C1 segment of cervical spinal cord (tissue), 14 donors: ENCODE results near the gene PABPN1.

Experiments
- DNase-seq, 14 donors: peaks; one replicate each; lab custom pipeline; 2025; lab: John Stamatoyannopoulos, UW

PABPN1 gene

GRCh38 chr14:23326491-23327332, 5.5 kb downstream of the PABPN1 start:
- no peak for DNase-seq

GRCh38 chr14:23327947-23328744, 6.9 kb downstream of the PABPN1 start:
- DNase-seq, result peak in 8 of 14 donors; percentile 19 to 61 (median 44)

GRCh38 chr14:23335623-23336022, 14.4 kb downstream of the PABPN1 start:
- DNase-seq, result no peak

- no peak for DNase-seq
Measured at GRCh38 chr14:23339506-23340268, 18.4 kb downstream of the PABPN1 start.

DNA sequence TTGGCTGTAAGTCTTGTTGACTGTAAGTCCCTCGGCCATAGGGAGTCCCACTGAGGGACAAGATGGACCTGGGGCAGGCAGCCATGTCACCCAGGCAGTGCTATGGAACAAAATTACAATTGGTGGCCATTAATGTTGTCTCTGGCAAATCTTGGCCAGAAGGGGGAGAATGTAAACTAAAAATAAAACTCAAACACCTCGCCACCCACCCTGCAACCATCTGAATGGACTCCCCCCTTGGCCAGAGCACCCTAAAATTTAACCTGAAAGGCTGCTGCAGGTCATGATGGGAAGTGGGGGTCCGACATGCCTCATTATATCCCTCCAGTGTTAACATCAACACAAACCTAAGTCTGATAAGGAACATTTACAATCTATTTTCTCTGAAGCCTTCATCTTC, 23.2 kb downstream of the PABPN1 start:
- no peak for DNase-seq

- DNase-seq, result no peak
Measured at GRCh38 chr14:23345987-23346692, 24.9 kb downstream of the PABPN1 start.

GRCh38 chr14:23346693-23347405, 25.6 kb downstream of the PABPN1 start:
- DNase-seq, result no peak

- DNase-seq, result no peak
Measured at GRCh38 chr14:23347406-23348296, 26.4 kb downstream of the PABPN1 start.

- DNase-seq, result no peak
Measured at GRCh38 chr14:23348297-23348655, 27.0 kb downstream of the PABPN1 start.

DNA sequence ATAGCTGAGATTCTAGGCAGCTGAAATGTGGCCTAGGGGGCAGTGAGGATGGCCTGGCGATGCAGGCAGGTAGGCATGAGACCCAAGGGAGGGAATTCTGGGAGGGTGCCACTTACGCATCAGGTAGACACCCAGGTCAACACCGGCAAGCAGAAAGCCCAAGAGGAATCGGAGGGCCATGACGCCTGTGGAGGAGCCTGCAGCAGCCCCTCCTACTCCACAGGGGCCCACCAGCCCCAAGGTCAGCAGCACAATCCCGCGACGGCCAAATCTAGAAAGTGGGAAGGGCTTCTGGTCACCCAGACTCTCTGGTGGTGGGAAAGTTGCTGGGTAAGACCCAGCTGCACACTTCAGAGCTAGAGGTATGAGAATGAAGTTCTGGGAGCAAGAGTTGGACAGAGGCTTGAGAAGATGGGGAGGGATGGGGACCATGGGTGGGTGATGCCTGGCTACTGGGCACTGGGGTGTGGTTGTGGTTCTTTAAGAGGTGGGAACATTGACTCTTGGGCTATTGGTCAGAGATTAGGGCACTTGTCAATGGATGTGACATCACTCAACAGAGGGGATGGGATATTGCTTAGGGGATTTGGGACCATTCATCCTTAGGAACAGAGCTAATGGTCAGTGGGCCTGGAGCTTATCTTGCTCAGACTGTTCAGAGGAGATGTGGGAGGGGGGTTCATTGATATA, 28.0 kb downstream of the PABPN1 start:
- DNase-seq, result no peak

DNA sequence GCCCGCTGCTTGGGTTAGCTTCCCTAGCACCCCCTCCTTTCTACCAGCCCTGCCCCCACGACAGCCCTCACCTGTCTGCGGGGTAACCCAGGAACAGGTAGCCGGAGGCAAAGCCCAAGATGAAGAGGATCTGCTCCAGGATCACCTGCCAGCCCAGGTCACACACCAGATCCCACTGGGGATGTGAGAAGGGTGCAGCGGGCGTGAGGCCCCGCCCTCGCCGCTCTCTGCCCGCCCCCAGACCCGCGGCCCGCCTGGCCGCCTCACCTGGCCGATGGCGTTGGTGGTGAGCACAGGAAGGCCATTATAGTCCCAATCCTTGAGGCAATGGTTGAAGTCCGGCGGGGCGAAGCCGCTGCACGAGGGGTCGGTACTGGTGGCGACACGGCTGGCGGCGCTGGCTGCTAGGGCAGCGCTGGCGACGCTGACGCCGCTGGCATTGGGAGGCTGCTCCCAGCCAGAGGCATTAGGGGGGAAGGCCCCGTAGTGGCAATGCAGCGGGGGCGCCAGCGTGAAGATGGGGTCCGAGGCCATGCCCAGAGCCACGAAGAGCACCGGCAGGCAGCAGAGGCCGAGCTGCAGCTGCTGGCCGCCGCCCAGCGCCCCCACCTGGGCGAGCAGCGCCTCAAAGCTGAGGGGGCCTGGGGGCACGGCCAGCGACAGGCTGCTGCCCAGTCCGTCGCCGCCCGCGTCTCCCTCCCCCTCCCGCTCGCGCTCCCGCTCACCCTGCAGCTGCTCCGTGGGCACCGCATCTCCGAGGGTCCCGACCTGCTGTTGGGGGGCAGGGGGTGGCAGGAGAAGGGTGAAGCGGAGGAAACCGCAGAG, 30.6 kb downstream of the PABPN1 start:
- peak in 4 of 14 donors; percentile 57 to 74 (median 62) for DNase-seq

DNA sequence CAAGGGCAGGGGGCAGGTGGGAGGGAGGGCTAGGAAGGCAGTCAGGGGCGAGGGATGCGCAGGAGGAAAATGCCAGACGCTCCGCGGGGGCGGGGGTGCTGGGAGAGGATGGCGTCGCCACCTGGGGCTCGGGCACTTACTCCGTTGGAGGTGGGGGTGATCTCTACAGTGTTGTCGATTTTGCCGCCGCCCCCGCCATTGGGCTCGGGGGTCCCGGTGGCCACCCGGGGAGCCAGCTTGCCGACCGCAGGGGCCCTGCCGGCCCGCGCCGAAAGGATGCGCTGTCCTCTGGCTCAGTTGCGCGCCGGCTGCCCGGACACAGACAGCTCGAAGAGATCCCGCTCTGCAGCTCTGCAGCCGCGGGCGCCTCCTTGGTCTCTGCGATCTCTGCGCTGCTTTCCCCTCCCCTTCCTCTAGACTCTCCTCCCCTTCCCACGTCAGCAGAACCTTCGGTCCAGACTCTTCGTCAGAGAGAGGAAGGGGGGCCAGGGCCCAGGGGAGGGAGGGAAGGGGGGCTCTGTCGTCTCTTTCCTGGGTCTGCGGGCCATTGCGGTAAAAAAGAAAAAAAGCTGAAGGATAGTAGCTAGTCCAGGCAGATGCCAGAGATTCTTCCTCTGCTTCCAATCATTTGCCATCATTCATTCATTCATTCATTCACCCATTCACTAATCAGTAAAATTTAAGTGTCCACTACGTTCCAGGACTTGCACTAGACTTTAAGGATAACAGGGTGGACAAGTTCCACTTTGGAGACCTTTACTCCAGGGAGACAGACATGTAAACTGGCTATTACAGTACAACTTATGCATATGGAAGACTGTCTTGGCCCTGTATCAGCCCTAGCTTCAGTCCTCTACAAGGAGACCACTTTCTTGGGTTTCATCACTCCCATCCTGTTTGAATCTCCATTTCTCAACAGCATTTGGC, 31.5 kb downstream of the PABPN1 start, which contains the start of gene SLC22A17:
SLC22A17 (minus strand) TSS at position 382 of the 927 bp plus-strand sequence.
- DNase-seq, result peak in 13 of 14 donors; percentile 35 to 91 (median 80)

DNA sequence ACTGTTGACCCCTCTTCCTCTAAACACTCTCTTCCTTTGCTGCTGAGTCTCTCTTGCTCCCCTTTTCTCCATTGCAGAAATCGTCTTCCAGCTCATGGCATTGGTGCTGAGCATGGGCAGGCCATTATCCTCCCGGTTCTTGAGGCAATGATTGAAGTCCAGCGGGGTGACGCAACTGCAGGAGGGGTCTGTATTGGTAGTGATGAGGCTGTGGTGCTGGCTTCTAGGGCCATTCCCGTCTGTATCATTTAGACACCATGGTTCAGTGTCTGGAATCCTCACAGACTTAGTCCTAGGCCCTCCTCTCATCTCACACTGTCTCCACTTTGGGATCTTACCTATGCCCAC, 32.1 kb downstream of the PABPN1 start:
- no peak for DNase-seq

DNA sequence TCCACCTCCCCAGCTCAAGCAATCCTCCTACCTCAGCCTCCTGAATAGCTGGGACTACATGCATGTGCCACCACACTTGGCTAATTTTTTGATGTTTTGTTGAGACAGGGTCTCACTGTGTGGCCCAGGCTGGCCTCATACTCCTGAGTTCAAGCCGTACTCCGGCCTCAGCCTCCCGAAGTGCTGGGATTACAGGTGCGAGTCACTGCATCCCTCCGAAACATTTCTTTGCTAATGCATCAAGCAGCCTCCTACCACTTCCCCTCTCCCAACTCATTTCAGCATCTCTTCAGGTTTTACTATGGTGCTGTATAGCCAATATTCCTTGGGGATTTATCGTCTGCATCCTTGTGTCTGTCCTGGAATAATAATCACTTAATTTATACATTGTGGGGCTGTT, 33.7 kb downstream of the PABPN1 start:
- DNase-seq, result no peak

DNA sequence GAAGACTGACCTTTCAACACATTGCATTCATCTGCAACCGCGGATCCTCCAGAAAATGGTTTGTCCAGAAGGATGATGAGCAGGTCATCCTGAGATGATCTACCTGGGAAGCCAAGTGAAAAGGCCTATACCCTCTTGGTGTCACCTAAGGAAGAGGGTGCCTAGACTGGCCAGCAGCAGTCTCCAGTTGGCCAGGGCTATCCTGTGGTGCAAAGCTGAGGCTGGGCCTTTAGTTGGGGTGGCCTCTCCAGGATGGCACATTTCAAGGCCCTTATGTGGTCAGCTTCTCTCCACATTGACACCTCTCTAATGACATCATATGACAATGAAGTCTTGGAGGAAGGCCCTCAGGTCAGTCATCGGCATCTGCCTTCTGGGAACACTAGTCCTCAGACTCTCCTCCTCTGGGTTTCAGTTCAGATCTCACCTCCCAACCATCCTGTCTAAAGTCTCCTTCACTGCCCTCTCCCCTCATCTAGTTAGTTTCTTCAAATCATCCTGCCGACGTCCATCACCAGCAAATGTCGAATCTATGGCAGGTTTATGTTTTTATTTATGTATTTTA, 34.7 kb downstream of the PABPN1 start:
- no peak for DNase-seq

DNA sequence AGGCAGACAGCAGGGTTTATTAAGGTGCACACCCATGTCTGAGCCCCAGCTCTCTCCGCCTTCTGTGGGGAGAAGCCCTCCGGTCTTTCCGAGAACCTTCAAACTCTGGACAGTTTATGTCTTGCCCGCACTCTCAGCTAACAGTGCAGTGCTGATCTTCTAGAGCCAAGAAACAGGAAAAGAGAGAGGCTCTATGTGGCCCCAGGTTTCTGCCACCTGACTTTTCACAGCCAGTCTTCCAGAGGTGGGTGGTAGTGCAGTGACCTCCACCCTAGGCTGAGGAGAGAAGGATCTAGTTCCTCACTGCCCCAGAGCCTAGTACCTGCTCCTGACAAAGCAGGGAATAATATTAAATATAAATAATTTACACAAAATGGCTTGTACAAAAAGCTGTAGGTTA, 35.4 kb downstream of the PABPN1 start:
- no peak for DNase-seq

DNA sequence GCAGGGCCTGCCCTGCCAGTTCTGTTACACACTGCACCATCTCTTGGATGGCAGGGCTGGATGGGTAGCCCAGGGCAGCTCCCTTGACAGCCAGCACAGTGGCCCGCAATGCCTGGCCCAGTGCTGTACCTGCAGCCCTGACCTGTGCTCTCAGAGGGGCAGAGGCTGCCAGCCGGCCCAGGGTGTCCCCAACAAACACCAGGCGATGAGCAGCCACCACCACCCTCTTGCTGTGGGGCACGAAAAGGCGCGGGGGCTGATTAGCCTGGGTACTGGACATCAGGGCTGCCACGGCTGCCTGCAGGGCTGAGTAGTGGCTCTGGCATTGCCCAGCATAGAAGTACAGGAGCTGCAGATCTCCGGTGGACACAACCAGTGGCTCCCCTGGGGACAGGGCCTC, 36.0 kb downstream of the PABPN1 start:
- DNase-seq, result no peak
